IMR-90 (cell line): Measurements from ENCODE around the gene VAMP5. TPM values are rescaled to one million over a fixed set of nuclear protein-coding genes. Genes with fewer than 3 reads are reported as not detected.

ENCODE experiments used
- ATAC-seq: fragments of 200-7000 bp; cut with Tn5 transposase; 2 replicates; pipeline ENCODE4 v1.9.1; 2020; ENCODE audit warnings: low read depth, mild to moderate bottlenecking, moderate library complexity
- BruUV-seq: library from RNA; stranded (reverse); fragments of 400-500 nt; replicated peaks from 2 replicates; lab custom pipeline; 2021; lab: Mats Ljungman, UMichigan
- CTCF ChIA-PET: fragments of 300-600 bp; formaldehyde crosslinking; extraction: SDS; loops from one replicate; lab custom pipeline; 2021; ENCODE audit warnings: antibody characterized with exemption; lab: Yijun Ruan, JAX
- POLR2A ChIA-PET: fragments of 300-600 bp; sonication (Branson Sonifier 250); formaldehyde crosslinking; loops from one replicate; lab custom pipeline; 2022; ENCODE audit warnings: antibody characterized with exemption; ENCODE audit not compliant: unreplicated experiment; lab: Charles Lee
- DNase-seq: peaks from one replicate; pipeline ENCODE4 v3.0.0; 2013
- H2AFZ ChIP-seq: replicated peaks from 2 replicates; pipeline ENCODE3; 2013; ENCODE audit warnings: low read length, mild to moderate bottlenecking; ENCODE audit not compliant: poor library complexity
- H2AK5ac ChIP-seq: 2 replicates; pipeline ENCODE4 v1.6.1; 2013; ENCODE audit warnings: low read depth, low read length, inconsistent platforms
- H2AK9ac ChIP-seq: replicated peaks from 2 replicates; pipeline ENCODE3; 2013; ENCODE audit warnings: mild to moderate bottlenecking, low read depth, low read length, moderate library complexity; ENCODE audit not compliant: poor library complexity
- H2BK120ac ChIP-seq: 2 replicates; pipeline ENCODE4 v1.6.1; 2013; ENCODE audit warnings: low read depth, low read length, inconsistent platforms
- H2BK15ac ChIP-seq: 3 replicates; pipeline ENCODE4 v1.6.1; 2013; ENCODE audit warnings: low read depth, low read length, inconsistent platforms
- H2BK20ac ChIP-seq: 2 replicates; pipeline ENCODE4 v1.6.1; 2013; ENCODE audit warnings: low read depth, mild to moderate bottlenecking, inconsistent platforms, low read length, moderate library complexity
- H2BK5ac ChIP-seq: 2 replicates; pipeline ENCODE4 v1.6.1; 2013; ENCODE audit warnings: mild to moderate bottlenecking, low read depth, low read length, inconsistent platforms; ENCODE audit not compliant: poor library complexity, severe bottlenecking
- H3K14ac ChIP-seq: replicated peaks from 2 replicates; pipeline ENCODE4 v1.6.1; 2013; ENCODE audit warnings: low read depth, low read length, inconsistent platforms
- H3K18ac ChIP-seq: 2 replicates; pipeline ENCODE4 v1.6.1; 2013; ENCODE audit warnings: low read depth, low read length, control low read depth
- H3K23ac ChIP-seq: 2 replicates; pipeline ENCODE4 v1.6.1; 2013; ENCODE audit warnings: low read depth, low read length, inconsistent platforms
- H3K27ac ChIP-seq: 2 replicates; pipeline ENCODE4 v1.5.1; 2013; ENCODE audit warnings: mild to moderate bottlenecking, control low read depth, low read length; ENCODE audit not compliant: insufficient read depth
- H3K27me3 ChIP-seq: 2 replicates; pipeline ENCODE4 v1.6.1; 2013; ENCODE audit warnings: low read length; ENCODE audit not compliant: control insufficient read depth, insufficient read depth
- H3K36me3 ChIP-seq: 2 replicates; pipeline ENCODE4 v1.6.1; 2013; ENCODE audit warnings: low read length, mixed read lengths; ENCODE audit not compliant: control insufficient read depth, insufficient read depth
- H3K4ac ChIP-seq: 2 replicates; pipeline ENCODE4 v1.6.1; 2013; ENCODE audit warnings: low read depth, low read length, inconsistent platforms
- H3K4me1 ChIP-seq: 2 replicates; pipeline ENCODE4 v1.6.1; 2013; ENCODE audit warnings: low read length, mixed read lengths; ENCODE audit not compliant: control insufficient read depth, insufficient read depth
- H3K4me2 ChIP-seq: 2 replicates; pipeline ENCODE4 v1.6.1; 2013; ENCODE audit warnings: low read depth, mild to moderate bottlenecking, control low read depth, low read length, moderate library complexity
- H3K4me3 ChIP-seq: 2 replicates; pipeline ENCODE4 v1.5.1; 2013; ENCODE audit warnings: low read depth, mild to moderate bottlenecking, control low read depth, low read length, moderate library complexity; ENCODE audit not compliant: insufficient read depth
- H3K56ac ChIP-seq: 2 replicates; pipeline ENCODE4 v1.6.1; 2013; ENCODE audit warnings: low read length, inconsistent platforms; ENCODE audit not compliant: insufficient read depth; ENCODE audit errors: extremely low read depth
- H3K79me1 ChIP-seq, 2 experiments: 2 replicates each; pipeline ENCODE4 v1.6.1; 2013; ENCODE audit warnings: low read length in 2 of 2, inconsistent platforms in 1 of 2, low read depth in 1 of 2
- H3K9ac ChIP-seq: 2 replicates; pipeline ENCODE4 v1.6.1; 2013; ENCODE audit warnings: low read depth, low read length, control low read depth
- H3K9me1 ChIP-seq: 2 replicates; pipeline ENCODE4 v1.6.1; 2013; ENCODE audit warnings: low read length, inconsistent platforms; ENCODE audit not compliant: insufficient read depth
- H3K9me3 ChIP-seq: 2 replicates; pipeline ENCODE4 v1.6.1; 2013; ENCODE audit warnings: low read length; ENCODE audit not compliant: control insufficient read depth, insufficient read depth
- H4K20me1 ChIP-seq: 2 replicates; pipeline ENCODE4 v1.6.1; 2013; ENCODE audit warnings: low read length, inconsistent platforms; ENCODE audit not compliant: insufficient read depth
- H4K5ac ChIP-seq: 2 replicates; pipeline ENCODE4 v1.6.1; 2013; ENCODE audit warnings: mild to moderate bottlenecking, low read depth, low read length, control low read depth
- H4K8ac ChIP-seq, 2 experiments: 2 replicates each; pipeline ENCODE4 v1.6.1; 2013; ENCODE audit warnings: low read depth in 2 of 2, low read length in 2 of 2, control low read depth in 1 of 2, inconsistent platforms in 1 of 2
- H4K91ac ChIP-seq: 2 replicates; pipeline ENCODE4 v1.6.1; 2013; ENCODE audit warnings: low read depth, low read length, inconsistent platforms; ENCODE audit not compliant: insufficient read depth
- CEBPB ChIP-seq: IDR thresholded peaks from 2 replicates; pipeline ENCODE4 v1.6.1; 2012; ENCODE audit warnings: low read depth, low read length, improper control_type of control experiment
- FOS ChIP-seq: fragments of 150-350 bp; IDR thresholded peaks from 2 replicates; pipeline ENCODE4 v1.6.1; 2016; ENCODE audit warnings: low read depth, low read length
- MAFK ChIP-seq: IDR thresholded peaks from 2 replicates; pipeline ENCODE4 v1.6.1; 2012; ENCODE audit warnings: low read depth, low read length, improper control_type of control experiment
- RAD21 ChIP-seq: IDR thresholded peaks from 2 replicates; pipeline ENCODE4 v1.6.1; 2012; ENCODE audit warnings: low read length, improper control_type of control experiment
- WGBS, 2 experiments: methylation state at CpG; one replicate each; pipeline versions ENCODE4 v1.1.5 to v1.1.7; 2013; ENCODE audit warnings: missing lambda C conversion rate in 2 of 2; ENCODE audit not compliant: insufficient read length in 1 of 2; ENCODE audit errors: extremely low coverage in 2 of 2; 5-methylcytosine and 5-hydroxymethylcytosine counted together
- dilution Hi-C: fragments of 300-500 bp; cut with HindIII; formaldehyde crosslinking; loops from one replicate; pipeline ENCODE4 v1.14.3; 2018; ENCODE audit warnings: low sequenced_read_pairs; ENCODE audit not compliant: unreplicated experiment
- in situ Hi-C: fragments of 300-500 bp; cut with MboI; formaldehyde crosslinking; loops from 3 replicates; pipeline ENCODE4 v1.14.3; 2019; ENCODE audit warnings: low sequenced_read_pairs, inconsistent platforms, mixed read lengths
- intact Hi-C: fragments of 100-400 bp; cut with micrococcal nuclease; formaldehyde crosslinking; loops from 2 replicates; pipeline ENCODE4 v1.10.0; 2022
- polyA plus RNA-seq, 3 experiments: library from polyadenylated mRNA; depleted of rRNA; stranded (reverse); fragments of >200 nt; gene quantifications; 2 replicates each; pipeline ENCODE4 v1.2.3, GENCODE V29; 2012; ENCODE audit warnings: low replicate concordance in 1 of 3
- total RNA-seq: library from RNA; depleted of rRNA; stranded (reverse); fragments of >200 nt; gene quantifications from 2 replicates; pipeline ENCODE4 v1.2.3, GENCODE V29; 2012
- TF ChIP-seq, protein P1 (sequence below): conservative IDR thresholded peaks from 2 replicates; pipeline ENCODE4 v1.5.1; 2012; ENCODE audit warnings: mild to moderate bottlenecking, low read depth, low read length, improper control_type of control experiment

Gene VAMP5
- total and polyA plus RNA-seq, 2 of the 4 experiments (the other 2 are of a cell fraction): 13.8 to 103 TPM

- dilution Hi-C loops: no loop called here
These were observed 421 bp upstream of the VAMP5 start for GRCh38 chr2:85583667-85584353.

More at GRCh38 chr2:85583667-85584353, 421 bp upstream of the VAMP5 start:
- Histone ChIP-seq H3K18ac (peak overlapping the region; percentile 62), H4K5ac (peak overlapping the region; percentile 99), H2AK5ac (peak overlapping the region; percentile 83), H3K9ac (peak overlapping the region; percentile 69), H3K9me1 (peaks cover 16% of the 10 kb centered on the region), H2AK9ac (peak overlapping the region; percentile 45), H4K91ac (peak overlapping the region; percentile 92), H2BK120ac (peak overlapping the region; percentile 91), H3K56ac (no peak overlapping the region; the same call in 1 of the 2 replicates), H3K23ac (peak overlapping the region; percentile 87), H3K36me3 (no peaks in the 10 kb centered on the region), H3K27ac (peak overlapping the region; percentile 72), H2BK15ac (peak overlapping the region; percentile 73; the same call in 1 of the 3 replicates), H4K20me1 (no peaks in the 10 kb centered on the region), H2BK5ac (peak overlapping the region; percentile 38), H3K4ac (peak overlapping the region; percentile 95), H4K8ac (peak overlapping the region; percentile 42 to 90), H3K4me1 (peaks cover 28% of the 10 kb centered on the region), H2BK20ac (peak overlapping the region; percentile 89), H3K27me3 (no peaks in the 10 kb centered on the region), H3K14ac (peak overlapping the region; percentile 88), H3K4me3 (peak overlapping the region; percentile 50), H3K4me2 (peak overlapping the region; percentile 87), H2AFZ (peak overlapping the region; percentile 94), H3K9me3 (no peaks in the 10 kb centered on the region), H3K79me1 (peaks cover 6 to 35% of the 10 kb centered on the region in 2 experiments; a peak in 2 of 4 replicates)
- TF ChIP-seq, protein P1, sequence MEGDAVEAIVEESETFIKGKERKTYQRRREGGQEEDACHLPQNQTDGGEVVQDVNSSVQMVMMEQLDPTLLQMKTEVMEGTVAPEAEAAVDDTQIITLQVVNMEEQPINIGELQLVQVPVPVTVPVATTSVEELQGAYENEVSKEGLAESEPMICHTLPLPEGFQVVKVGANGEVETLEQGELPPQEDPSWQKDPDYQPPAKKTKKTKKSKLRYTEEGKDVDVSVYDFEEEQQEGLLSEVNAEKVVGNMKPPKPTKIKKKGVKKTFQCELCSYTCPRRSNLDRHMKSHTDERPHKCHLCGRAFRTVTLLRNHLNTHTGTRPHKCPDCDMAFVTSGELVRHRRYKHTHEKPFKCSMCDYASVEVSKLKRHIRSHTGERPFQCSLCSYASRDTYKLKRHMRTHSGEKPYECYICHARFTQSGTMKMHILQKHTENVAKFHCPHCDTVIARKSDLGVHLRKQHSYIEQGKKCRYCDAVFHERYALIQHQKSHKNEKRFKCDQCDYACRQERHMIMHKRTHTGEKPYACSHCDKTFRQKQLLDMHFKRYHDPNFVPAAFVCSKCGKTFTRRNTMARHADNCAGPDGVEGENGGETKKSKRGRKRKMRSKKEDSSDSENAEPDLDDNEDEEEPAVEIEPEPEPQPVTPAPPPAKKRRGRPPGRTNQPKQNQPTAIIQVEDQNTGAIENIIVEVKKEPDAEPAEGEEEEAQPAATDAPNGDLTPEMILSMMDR: no peak
- TF ChIP-seq MAFK: no peak
- TF ChIP-seq FOS: no peak
- TF ChIP-seq CEBPB: peak; percentile 81
- no peak for TF ChIP-seq RAD21
- POLR2A ChIA-PET: interaction anchor here (0.6 kb wide), 1 partner anchor 280 kb away, joined by 5 read pairs; no protein-coding TSS in a partner anchor
- DNase-seq: no peak
- CTCF ChIA-PET: interaction anchor here (0.6 kb wide), 1 partner anchor 14 kb away, joined by 3 read pairs; no protein-coding TSS in a partner anchor
- in situ Hi-C loops (no loop called here), intact Hi-C loops (loop anchor here (2.0 kb wide), 1 partner anchor 23 kb away; the partner anchor contains the start of gene GGCX)
- no TSS peak for BruUV-seq
- WGBS, 2 experiments: 40% methylated on average over 1 of the region's 16 CpGs; no CpG with 5 or more reads in 1 of the 2 experiments
- ATAC-seq: no peak; the same call in 1 of the 2 replicates
